Hematopoietic multipotent progenitor cell treated with erythropoietin and hydrocortisone succinate and interleukin-3 and kit ligand, for 4 days (in vitro differentiated cells): ENCODE results near the gene CRYBB1.
A peak's percentile ranks its signal among the peaks of the same experiment; 100 is the strongest.

ENCODE experiments used
- DNase-seq: peaks from one replicate; pipeline ENCODE4 v3.0.0-alpha.2; 2015

The CRYBB1 gene

DNA sequence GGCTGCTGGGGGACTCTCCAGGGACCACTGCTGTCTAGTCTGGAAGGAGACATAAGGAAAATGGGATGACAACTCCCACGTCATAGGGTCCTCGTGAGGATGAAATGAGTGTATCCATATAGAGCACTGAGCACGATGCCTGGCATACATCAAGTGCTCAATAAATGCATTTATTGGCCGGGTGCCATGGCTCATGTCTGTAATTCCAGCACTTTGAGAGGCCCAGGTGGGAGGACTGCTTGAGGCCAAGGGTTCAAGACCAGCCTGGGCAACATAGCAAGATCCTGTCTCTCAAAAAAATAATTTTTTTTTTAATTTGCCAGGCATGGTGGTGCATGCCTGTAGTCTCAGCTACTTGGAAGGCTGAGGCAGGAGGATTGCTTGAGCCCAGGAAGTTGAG lies 15.7 kb downstream of the CRYBB1 start:
- no peak for DNase-seq

DNA sequence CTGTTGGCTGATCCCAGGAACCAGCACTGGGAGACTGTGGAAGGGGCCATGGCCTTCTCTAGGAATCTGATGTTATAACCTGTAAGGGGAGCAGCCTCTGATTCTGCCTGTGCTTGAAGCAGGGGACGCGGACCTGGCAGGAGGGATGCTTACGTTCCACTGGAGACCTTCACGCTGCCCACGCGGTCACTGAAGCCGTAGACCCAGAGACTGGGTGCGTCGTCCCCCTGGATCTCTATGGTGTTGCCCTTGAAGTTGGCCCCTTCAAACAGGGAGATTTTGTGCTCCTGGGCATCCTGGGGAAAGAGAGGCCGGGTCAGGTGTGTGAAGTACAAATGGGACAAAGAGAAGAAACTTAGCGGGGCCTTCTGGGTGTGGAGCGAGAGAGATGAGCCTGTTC lies 16.1 kb downstream of the CRYBB1 start:
- DNase-seq: no peak

DNA sequence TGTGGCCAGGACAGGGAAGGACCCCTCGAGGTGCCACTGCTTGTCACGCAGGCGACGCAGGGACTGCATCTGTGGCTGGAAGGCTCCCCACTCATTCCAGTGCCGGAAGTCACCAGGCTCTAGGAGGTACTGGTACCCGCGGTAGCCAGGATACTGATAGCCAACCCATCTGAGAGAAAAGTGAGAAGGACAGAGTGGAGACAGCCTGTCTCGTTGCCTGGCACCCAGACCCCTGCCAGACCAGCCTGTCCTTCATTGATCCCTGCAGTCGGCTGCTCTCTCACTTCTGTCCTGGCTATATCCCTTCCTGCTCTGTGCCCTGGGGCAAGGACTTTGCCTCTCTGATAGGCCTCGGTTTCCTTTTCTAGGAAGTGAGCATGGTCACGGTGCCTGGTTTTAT lies 18.3 kb downstream of the CRYBB1 start:
- no peak for DNase-seq

- DNase-seq: no peak
These were observed 20.3 kb downstream of the CRYBB1 start for GRCh38 chr22:26597480-26597879.

DNA sequence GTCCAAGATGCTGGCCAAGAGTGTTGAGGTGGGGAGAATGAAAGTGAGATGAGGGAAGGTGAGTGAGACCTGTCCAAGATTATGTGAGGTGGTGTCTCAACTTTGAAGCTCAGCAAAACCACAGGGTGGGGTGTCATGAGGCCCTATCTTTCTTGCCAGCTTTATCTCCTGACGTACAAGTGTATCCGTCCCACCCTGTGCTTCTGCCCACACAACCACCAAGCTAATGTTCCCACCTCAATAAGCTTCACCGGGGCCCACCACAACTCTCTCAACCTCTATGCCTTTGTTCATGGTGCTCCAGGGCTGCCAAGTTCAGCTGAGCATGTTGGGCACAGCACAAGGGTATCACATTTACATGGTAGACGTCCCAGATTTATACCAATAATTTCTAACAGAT lies 20.8 kb downstream of the CRYBB1 start:
- peak; percentile 95 for DNase-seq

GRCh38 chr22:26593763-26594162 lies 24.1 kb downstream of the CRYBB1 start:
- no peak for DNase-seq

DNA sequence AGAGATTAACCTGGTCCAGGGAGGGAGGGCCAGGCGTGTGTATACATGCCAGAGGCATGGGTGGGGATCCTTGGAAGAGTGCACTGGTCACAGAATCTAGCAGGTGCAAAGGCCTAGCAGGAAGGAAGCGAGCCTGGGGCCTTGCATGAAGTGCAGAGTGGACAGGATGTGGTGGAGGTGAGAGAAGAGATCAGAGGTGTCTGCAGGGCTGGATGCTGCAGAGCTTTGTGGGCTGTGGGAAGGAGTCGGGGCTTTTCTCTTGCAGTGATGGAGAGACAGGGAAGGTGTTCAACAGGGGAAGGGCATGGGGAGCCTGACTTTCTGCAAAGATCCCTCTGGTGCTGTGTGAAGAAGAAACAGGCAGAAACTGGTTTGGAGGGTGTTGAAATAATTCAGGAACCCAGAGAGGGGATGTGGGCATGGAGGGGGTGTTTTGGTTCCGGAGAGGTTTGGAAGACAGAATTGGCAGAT lies 25.4 kb downstream of the CRYBB1 start:
- DNase-seq: peak; percentile 62

DNA sequence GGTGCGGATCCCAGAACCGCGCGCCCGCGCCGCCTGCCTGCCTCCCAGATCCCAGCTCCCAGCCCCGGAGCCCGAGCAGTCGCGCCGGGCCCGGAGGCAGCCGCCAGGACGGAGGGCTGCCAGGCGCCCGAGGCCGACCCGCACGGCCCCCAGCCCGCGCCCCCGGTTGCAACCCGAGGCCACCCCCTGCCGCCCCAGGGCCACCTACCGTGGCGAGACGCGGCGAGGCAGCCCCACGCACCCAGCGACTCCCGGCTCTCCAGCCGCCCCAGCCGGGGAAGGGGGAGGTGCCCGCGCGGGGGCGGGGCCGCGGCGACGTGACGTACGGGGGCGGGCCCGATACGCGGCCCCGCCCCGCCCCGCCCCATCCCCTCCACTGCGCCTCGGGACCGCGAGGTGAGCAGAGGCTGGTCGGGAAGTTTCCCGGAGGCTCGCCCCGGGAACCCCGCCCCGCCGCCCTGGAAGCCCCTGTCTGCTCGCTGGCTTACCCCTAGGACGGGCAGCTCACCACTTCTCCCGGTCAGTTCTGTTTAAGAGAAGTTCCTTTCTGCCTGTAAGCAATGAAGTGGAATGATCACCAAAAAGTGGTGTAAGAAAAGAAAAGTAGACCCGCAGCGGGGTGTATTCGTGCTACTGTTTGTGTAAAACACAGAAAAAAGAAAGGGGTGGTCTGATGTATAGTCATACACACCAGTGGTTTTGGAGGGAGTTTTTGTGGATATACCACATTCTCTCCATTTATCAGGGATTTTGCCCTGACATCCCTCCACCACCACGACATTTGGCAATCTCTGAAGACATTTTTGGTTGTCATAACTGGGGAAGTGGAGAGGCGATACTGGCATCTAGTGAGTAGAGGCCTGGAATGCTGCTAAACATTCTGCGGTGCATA lies 27.7 kb downstream of the CRYBB1 start, which contains the start of gene TPST2:
TSS of gene TPST2 (minus strand) at position 288 of the 892 bp plus-strand sequence. CDS start 48,502 bp downstream, outside the sequence.
- DNase-seq: peak; percentile 87

GRCh38 chr22:26589367-26589844 lies 28.4 kb downstream of the CRYBB1 start:
- peak; percentile 58 for DNase-seq

DNA sequence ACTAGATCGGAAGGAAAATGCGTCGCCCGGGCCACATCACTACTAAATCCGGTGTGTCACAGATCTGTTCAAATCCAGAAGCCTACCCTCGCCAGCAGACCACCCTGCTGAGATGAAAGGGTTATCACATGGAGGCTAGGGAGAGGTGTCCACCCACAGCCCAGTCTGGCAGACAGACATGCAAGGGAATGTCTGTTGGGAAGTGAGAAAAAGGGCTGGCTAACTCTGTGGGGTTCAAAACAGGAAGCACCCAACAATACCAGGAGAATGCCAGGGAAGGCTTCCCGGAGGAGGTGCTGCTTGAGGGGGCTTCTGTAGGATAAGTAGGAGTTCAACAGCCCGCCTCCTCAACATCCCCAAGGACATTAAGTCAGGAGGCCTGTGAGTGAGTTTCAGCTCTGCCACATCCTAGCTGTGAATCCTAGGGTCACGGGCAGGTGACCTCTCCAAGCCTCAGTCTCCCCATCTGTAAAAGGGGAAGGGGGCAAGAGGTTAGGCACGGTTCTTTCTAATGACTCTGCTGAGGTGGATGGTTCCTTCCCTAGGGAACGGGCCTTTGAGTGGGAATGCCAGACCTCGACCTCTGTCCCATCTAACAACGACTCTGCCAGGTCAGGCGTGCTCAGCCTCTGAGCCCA lies 29.0 kb downstream of the CRYBB1 start:
- DNase-seq: peak; percentile 31

DNA sequence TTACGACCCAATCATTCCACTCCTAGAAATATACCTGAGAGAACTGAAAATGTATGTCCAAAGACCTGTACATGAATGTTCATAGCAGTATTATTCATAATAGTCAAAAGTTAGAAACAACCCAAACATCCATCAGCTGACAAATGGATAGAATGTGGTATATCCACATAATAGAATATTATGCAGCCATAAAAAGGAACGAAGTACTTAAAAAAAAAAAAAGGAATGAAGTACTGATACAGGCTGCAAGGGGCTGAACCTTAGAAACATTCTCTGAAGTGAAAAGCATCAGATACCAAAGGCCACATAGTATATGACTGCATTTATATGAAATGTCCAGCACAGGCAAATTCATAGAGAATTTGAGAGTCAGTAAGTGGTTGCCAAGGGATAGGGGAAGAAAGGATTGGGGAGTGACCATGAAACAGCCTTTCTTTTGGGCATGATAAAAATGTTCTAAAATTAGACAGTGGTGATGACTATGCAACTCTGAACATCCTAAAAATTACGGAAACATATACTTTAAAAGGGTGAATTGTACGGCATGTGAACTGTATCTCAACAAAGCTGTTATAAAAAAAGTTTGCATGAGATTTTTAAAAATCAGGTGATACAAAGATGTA lies 29.7 kb downstream of the CRYBB1 start:
- peak; percentile 92 for DNase-seq

GRCh38 chr22:26586556-26587325 lies 31.1 kb downstream of the CRYBB1 start:
- DNase-seq: peak; percentile 64

DNA sequence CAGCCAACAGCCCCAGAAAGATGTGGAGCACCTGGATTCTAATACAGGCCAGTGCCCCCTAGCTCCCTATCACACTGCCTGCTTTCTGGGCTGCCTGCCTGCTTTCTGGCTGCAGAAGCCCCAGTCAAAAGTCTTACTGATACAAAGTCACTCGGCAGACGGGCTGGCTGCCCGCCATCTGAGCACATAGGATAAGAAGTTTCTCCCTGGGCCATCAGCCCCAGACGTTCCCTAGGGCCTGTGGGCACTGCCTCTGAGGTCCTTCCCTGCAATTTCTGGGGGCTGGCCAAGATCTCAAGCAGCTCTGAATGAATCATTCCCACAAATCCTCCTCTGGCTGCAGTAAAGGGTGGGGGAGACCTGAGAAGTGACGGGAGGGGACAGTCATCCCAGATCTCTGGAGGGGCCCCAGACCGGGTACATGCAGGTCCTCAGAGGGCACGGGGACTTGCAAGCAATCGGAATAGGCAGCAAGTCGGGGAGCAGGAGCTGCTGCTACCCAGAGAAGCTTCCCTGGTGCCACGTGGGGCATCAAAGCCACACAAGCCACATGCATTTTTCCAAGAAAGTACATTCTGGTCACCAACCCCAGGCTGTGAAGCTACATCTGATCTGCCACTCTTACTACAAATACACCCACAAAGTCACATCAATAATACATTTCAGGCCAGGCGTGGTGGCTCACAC lies 32.6 kb downstream of the CRYBB1 start:
- peak; percentile 97 for DNase-seq

DNA sequence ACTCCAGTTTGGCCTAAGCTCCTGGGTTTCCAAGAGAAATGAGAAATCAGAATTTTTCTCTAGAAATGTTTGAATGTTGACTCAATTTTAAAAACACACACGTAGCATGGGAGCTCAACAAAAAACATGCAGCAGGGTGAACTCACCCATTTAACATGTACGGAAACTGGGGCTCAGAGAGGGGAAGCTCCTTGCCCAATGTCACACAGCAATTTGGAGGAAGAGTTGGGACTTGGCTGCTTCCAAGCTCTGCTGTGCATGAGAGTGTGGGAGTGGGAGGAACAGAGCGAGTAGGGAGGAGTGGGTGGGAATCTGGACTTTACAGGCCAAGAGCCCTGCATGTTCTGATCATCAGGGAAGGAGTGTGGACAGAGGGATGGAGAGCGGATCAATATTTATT lies 33.8 kb downstream of the CRYBB1 start:
- no peak for DNase-seq

GRCh38 chr22:26581633-26582168 lies 36.1 kb downstream of the CRYBB1 start:
- DNase-seq: peak; percentile 43

GRCh38 chr22:26581026-26581425 lies 36.8 kb downstream of the CRYBB1 start:
- no peak for DNase-seq

DNA sequence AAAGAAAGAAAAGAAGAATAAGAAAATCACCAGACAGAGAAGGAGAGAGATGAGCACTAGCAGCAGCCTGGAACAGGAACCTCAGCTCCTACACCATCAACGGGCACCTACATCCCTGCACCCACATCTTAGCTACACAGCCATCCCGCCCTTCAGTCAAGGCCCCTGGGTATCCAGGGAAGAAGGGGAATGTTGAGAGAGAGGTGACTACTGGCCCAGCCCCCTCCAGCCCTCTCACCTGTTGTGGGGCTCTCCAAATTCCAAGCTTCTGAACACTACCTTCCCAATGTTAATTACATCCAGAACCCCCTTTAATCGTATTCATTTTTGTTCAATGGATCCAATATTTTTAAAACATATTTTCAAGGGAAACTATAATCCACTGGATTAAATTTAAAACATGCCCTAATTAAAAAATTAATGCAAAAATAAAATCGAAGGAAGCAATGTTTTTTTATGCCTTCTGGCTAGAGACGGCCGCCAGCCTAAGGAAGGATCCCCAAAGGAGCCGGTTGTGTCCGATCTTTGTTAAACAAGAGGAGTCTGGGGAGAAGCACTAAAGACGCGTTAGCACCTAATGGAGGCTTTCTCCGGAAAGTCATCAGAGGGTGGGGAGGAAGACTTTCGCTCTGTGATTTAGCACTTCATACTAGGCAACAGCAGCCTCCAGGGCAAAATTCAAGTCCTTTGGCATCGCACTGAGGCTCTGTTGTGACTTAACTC lies 37.4 kb downstream of the CRYBB1 start:
- no peak for DNase-seq

DNA sequence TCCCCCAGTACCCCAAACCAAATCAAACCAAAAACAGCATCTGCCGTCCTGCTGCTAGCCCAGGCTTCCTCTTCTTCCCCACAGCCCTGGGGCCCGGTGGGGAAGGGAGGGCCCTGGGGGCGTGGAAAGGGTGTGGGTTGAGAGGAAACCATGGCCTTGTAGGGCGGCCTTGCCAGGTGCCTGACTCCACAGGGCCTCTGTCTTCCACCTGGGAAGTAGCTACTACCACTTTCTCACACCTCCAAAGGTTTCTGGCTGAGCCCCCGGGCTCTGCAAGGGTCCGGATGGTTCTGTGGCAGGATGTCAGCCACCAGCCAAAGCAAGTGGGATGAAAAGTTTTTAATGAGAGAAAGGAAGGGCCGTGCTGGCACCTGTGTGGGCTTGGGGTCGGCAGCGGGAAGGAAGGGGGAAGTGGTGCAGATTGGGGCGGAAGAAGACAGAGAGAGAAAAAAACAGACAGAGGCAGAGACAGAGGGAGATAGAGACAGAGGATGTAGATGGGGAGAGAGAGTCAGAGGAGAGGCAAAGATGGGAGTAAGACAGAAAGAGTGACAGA lies 38.4 kb downstream of the CRYBB1 start:
- peak; percentile 85 for DNase-seq

DNA sequence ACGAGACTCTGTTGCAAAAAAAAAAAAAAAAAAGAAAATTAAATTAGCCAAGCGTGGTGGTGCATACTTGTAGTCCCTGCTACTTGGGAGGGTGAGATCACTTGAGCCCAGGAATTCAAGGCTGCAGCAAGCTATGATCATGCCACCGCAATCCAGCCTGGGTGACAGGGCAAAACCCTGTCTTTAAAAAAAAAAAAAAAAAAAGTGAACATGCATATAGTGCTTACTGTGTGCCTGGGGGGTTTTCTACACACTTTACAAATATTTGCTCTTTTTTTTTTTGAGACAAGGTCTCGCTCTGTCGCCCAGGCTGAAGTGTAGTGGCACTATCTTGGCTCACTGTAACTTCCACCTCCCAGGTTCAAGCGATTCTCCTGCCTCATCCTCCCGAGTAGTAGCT lies 40.7 kb downstream of the CRYBB1 start:
- DNase-seq: no peak

GRCh38 chr22:26576026-26576680 lies 41.7 kb downstream of the CRYBB1 start:
- no peak for DNase-seq
